Measurements from ENCODE around the gene MEIS2. TPM values are rescaled to one million over a fixed set of nuclear protein-coding genes. Genes with fewer than 3 reads are reported as not detected.

The MEIS2 gene
- total RNA-seq, 5 donors from 2014 or later (not counting 1 experiment from before 2014, with no cell fraction given): 0.38 to 0.54 TPM; not detected in 3

DNA sequence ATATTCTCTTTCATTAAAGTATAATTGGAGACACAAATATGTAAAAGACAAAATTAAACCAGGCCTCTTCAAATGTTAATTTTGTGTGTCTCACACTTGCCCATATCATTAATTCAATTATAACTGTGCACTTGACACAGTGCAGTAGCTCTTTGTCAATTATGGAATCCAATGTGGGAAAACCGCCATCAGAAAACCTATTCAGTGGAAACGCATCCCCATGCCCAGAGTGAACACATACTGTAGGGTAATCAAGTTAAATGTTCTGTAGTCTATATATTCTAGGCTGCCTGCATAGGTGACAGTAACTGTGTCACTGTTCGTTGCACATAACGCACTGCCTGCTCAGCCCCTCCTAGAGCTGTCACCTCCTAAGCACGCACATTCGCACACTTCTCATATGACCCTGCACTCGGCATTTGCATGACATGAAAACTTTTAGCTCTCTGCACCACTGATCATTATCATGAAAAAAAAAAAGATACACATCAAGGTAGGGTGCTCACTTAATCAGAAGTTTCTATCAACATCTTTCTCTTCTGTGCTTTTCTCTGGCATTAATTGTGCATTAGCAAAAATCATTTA, 63.2 kb downstream of the MEIS2 start:
- ATAC-seq (replicated peaks in 1 of 4) (no peak), DNase-seq (no peak)
- no peak overlapping the region for H3K27ac ChIP-seq (ENCODE audit: low read length)
- H3K9me3 ChIP-seq: no peaks in the 10 kb centered on the region
- Mint-ChIP-seq H3K4me1 (no peaks in the 10 kb centered on the region), H3K27ac (no peak overlapping the region), H3K27me3 (peaks cover 3 to 6% of the 10 kb centered on the region in 2 donors), H3K9me3 (peaks cover 0 to 5% (median 0%) of the 10 kb centered on the region in 3 donors), H3K4me3 (no peak overlapping the region), H3K36me3 (no peaks in the 10 kb centered on the region)
- H3K27me3 ChIP-seq (replicated peaks in 1 of 2; ENCODE audit: control insufficient read depth in 2 of 2, extremely low read depth in 1 of 2, insufficient read depth in 2 of 2, low read length in 1 of 2): no peaks in the 10 kb centered on the region
- 92% methylated on average over 7 of the region's 7 CpGs for WGBS (ENCODE audit: insufficient coverage)
- H3K4me3 ChIP-seq (ENCODE audit: control insufficient read depth in 1 of 2, extremely low read depth in 1 of 2, low read length in 1 of 2): no peak overlapping the region
- POLR2A ChIA-PET: no interaction called here
- no peaks in the 10 kb centered on the region for H3K36me3 ChIP-seq (ENCODE audit: control insufficient read depth in 2 of 2, extremely low read depth in 1 of 2, insufficient read depth in 1 of 2, low read length in 1 of 2)
- no peaks in the 10 kb centered on the region for H3K4me1 ChIP-seq (ENCODE audit: control insufficient read depth in 1 of 2, extremely low read depth in 1 of 2, insufficient read depth in 2 of 2, low read length in 2 of 2)
- CTCF ChIA-PET: no interaction called here

DNA sequence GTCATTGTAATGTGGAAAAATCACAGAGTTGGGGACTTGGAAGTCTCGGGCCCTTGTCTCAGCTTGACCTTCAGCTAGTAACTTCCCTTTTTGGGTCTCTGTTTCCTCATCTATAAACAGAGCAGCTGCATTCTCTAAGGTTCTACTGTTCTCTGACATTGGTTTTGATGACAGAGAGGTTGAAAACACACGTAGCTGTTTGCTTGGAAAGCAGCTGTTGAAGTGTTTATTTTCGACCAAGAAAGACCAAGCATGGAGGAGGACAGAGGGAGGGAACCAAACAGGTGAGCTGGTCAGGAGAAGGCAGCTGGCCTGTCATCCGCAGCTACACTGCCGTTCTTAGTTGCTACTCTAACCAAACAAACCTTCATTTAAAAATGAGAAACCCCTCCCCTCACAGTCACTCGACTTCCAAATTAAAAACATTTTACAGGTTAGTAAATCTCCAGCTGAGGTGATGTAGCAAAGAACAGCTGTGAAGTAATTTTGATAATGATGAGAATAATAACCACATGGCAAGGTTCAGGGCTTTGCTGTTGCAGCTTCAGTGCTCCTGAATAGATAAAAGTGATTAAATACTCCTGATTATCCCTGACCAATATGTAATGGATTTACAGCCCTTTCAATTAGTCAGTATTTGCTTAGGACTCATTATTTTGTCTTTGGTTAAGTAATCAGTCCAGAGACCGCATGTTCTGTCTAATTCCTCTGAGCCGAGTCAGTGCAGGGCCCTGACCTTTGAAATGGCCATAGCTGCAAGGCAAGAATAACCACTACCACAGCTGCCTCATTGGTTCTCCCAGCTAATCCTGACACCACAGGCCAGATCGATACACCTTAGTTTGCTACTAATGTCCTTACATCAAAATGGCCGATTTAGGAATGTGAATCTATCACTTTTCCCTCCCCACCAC, 65.3 kb downstream of the MEIS2 start:
- Mint-ChIP-seq H3K4me3 (no peak overlapping the region), H3K36me3 (no peaks in the 10 kb centered on the region), H3K27ac (no peak overlapping the region), H3K9me3 (peaks cover 0 to under 1% (median 0%) of the 10 kb centered on the region in 3 donors), H3K4me1 (no peaks in the 10 kb centered on the region), H3K27me3 (peaks cover 3 to 6% of the 10 kb centered on the region in 2 donors)
- WGBS (ENCODE audit: insufficient coverage): 64% methylated on average over 4 of the region's 10 CpGs
- CTCF ChIA-PET: no interaction called here
- no peak for ATAC-seq (replicated peaks in 1 of 4)
- no peak overlapping the region for H3K27ac ChIP-seq (ENCODE audit: low read length)
- H3K4me3 ChIP-seq (ENCODE audit: control insufficient read depth in 1 of 2, extremely low read depth in 1 of 2, low read length in 1 of 2): no peak overlapping the region
- no peaks in the 10 kb centered on the region for H3K4me1 ChIP-seq (ENCODE audit: control insufficient read depth in 1 of 2, extremely low read depth in 1 of 2, insufficient read depth in 2 of 2, low read length in 2 of 2)
- POLR2A ChIA-PET: no interaction called here
- no peaks in the 10 kb centered on the region for H3K9me3 ChIP-seq
- no peaks in the 10 kb centered on the region for H3K36me3 ChIP-seq (ENCODE audit: control insufficient read depth in 2 of 2, extremely low read depth in 1 of 2, insufficient read depth in 1 of 2, low read length in 1 of 2)
- peaks cover 0 to 3% of the 10 kb centered on the region in 2 experiments for H3K27me3 ChIP-seq (replicated peaks in 1 of 2; ENCODE audit: control insufficient read depth in 2 of 2, extremely low read depth in 1 of 2, insufficient read depth in 2 of 2, low read length in 1 of 2)
- no peak for DNase-seq

DNA sequence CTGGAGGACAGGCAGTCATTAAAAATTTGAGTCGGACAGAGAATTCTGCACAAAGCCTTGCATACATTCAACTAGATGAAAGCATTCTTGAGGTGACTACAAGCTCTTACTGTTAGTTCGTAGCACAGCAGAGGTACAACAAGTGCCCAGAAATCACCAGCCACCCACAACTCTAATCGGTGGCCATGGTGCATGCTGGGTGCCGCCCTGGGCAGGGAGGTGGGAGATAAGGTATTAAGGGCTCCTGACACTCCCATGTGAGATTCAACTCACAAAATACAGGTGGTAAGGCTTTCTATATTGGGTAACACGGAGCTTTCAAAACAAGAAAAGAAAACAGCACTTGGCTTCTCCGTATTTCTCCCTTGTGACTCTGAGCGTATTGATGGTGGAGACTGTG, 66.0 kb downstream of the MEIS2 start:
- Histone ChIP-seq H3K4me1 (ENCODE audit: control insufficient read depth in 1 of 2, extremely low read depth in 1 of 2, insufficient read depth in 2 of 2, low read length in 2 of 2) (no peaks in the 10 kb centered on the region), H3K27ac (ENCODE audit: low read length) (no peak overlapping the region), H3K36me3 (ENCODE audit: control insufficient read depth in 2 of 2, extremely low read depth in 1 of 2, insufficient read depth in 1 of 2, low read length in 1 of 2) (no peaks in the 10 kb centered on the region), H3K4me3 (ENCODE audit: control insufficient read depth in 1 of 2, extremely low read depth in 1 of 2, low read length in 1 of 2) (no peak overlapping the region), H3K9me3 (no peaks in the 10 kb centered on the region), H3K27me3 (replicated peaks in 1 of 2; ENCODE audit: control insufficient read depth in 2 of 2, extremely low read depth in 1 of 2, insufficient read depth in 2 of 2, low read length in 1 of 2) (peaks cover 0 to 3% of the 10 kb centered on the region in 2 experiments)
- no peaks in the 10 kb centered on the region for H3K36me3 Mint-ChIP-seq
- H3K27me3 Mint-ChIP-seq: peaks cover 3 to 6% of the 10 kb centered on the region in 2 donors
- 67% methylated on average over 1 of the region's 7 CpGs for WGBS (ENCODE audit: insufficient coverage)
- no peak overlapping the region for H3K4me3 Mint-ChIP-seq
- H3K4me1 Mint-ChIP-seq: no peaks in the 10 kb centered on the region
- DNase-seq (no peak), ATAC-seq (replicated peaks in 1 of 4) (no peak)
- POLR2A ChIA-PET: no interaction called here
- H3K9me3 Mint-ChIP-seq: no peaks in the 10 kb centered on the region
- CTCF ChIA-PET: no interaction called here
- H3K27ac Mint-ChIP-seq: no peak overlapping the region

DNA sequence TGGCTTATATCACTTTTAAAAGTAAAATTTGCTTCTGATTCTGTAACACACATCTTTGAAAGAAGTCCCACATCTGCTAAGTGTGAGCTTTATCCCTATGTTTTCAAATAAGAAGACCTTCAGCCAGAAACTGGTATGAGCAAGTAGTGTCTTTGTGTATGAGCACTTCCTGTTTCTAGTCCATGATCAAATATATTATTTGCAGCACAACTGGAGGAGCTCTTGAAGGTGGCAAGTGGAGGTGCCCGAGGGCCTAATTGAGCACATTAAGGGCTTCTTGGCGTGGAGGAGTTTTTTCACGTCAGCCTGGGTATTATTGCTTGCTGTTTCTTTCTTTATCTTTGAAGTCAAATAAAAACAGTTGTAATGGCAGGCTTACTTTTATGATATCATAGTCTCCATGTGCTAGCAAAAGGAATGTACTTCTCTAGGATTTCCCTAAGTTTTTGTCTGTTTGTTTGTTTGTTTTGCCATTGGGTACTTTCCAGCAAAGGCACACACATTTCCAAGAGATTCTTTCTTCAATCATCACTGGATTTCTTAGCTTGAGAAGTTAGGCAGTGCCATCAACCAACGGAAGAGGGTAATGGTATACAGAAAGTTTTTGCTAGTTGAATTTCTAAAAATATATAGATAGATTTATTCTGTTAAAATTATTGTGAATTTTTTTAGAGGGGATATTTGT, 68.1 kb downstream of the MEIS2 start:
- no peaks in the 10 kb centered on the region for H3K36me3 Mint-ChIP-seq
- DNase-seq (no peak), ATAC-seq (replicated peaks in 1 of 4) (no peak)
- 67% methylated on average over 3 of the region's 4 CpGs for WGBS (ENCODE audit: insufficient coverage)
- H3K27ac Mint-ChIP-seq: no peak overlapping the region
- H3K4me1 Mint-ChIP-seq: no peaks in the 10 kb centered on the region
- Histone ChIP-seq H3K4me3 (ENCODE audit: control insufficient read depth in 1 of 2, extremely low read depth in 1 of 2, low read length in 1 of 2) (no peak overlapping the region), H3K4me1 (ENCODE audit: control insufficient read depth in 1 of 2, extremely low read depth in 1 of 2, insufficient read depth in 2 of 2, low read length in 2 of 2) (no peaks in the 10 kb centered on the region), H3K36me3 (ENCODE audit: control insufficient read depth in 2 of 2, extremely low read depth in 1 of 2, insufficient read depth in 1 of 2, low read length in 1 of 2) (no peaks in the 10 kb centered on the region), H3K27me3 (replicated peaks in 1 of 2; ENCODE audit: control insufficient read depth in 2 of 2, extremely low read depth in 1 of 2, insufficient read depth in 2 of 2, low read length in 1 of 2) (peaks cover 0 to 3% of the 10 kb centered on the region in 2 experiments), H3K27ac (ENCODE audit: low read length) (no peak overlapping the region), H3K9me3 (no peaks in the 10 kb centered on the region)
- CTCF ChIA-PET: no interaction called here
- POLR2A ChIA-PET: no interaction called here
- H3K4me3 Mint-ChIP-seq: no peak overlapping the region
- peaks cover 0 to 3% of the 10 kb centered on the region in 2 donors for H3K27me3 Mint-ChIP-seq
- H3K9me3 Mint-ChIP-seq: no peaks in the 10 kb centered on the region

DNA sequence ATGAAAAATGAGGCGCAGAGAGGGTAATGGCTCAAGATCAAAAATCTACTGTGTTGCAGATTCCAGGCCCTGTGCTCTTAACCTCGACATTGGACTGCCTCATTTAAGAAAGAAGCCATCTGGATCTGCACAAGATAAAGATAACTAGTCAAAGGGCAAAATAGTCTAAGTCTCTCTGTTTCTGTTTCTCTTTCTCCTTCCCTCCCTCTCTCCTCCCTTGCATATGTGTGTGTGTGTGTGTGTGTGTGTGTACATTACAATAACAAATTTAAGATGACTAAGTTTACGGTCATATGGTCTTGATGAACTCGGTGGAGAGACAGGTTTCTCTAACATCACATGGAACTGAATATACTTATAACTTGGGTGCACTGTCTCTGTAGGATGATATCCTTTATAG, 69.2 kb downstream of the MEIS2 start:
- H3K27ac ChIP-seq (ENCODE audit: low read length): no peak overlapping the region
- Mint-ChIP-seq H3K4me3 (no peak overlapping the region), H3K27ac (no peak overlapping the region)

GRCh38 chr15:37028625-37029296, 71.6 kb downstream of the MEIS2 start:
- Mint-ChIP-seq H3K9me3 (peaks cover 0 to 5% (median 0%) of the 10 kb centered on the region in 3 donors), H3K36me3 (no peaks in the 10 kb centered on the region), H3K27me3 (peaks cover 0 to 7% of the 10 kb centered on the region in 2 donors), H3K4me3 (no peak overlapping the region), H3K4me1 (no peaks in the 10 kb centered on the region), H3K27ac (no peak overlapping the region)
- Histone ChIP-seq H3K36me3 (ENCODE audit: control insufficient read depth in 2 of 2, extremely low read depth in 1 of 2, insufficient read depth in 1 of 2, low read length in 1 of 2) (no peaks in the 10 kb centered on the region), H3K9me3 (no peaks in the 10 kb centered on the region), H3K27ac (ENCODE audit: low read length) (no peak overlapping the region), H3K4me3 (ENCODE audit: control insufficient read depth in 1 of 2, extremely low read depth in 1 of 2, low read length in 1 of 2) (no peak overlapping the region), H3K27me3 (replicated peaks in 1 of 2; ENCODE audit: control insufficient read depth in 2 of 2, extremely low read depth in 1 of 2, insufficient read depth in 2 of 2, low read length in 1 of 2) (peaks cover 0 to 3% of the 10 kb centered on the region in 2 experiments), H3K4me1 (ENCODE audit: control insufficient read depth in 1 of 2, extremely low read depth in 1 of 2, insufficient read depth in 2 of 2, low read length in 2 of 2) (no peaks in the 10 kb centered on the region)
- ChIA-PET CTCF (no interaction called here), POLR2A (no interaction called here)
- ATAC-seq (replicated peaks in 1 of 4): no peak
- DNase-seq: no peak
- WGBS (ENCODE audit: insufficient coverage): 83% methylated on average over 2 of the region's 4 CpGs

More for the DNA sequence above, 69.2 kb downstream of the MEIS2 start:
- H3K27me3 Mint-ChIP-seq: peaks cover 0 to 3% of the 10 kb centered on the region in 2 donors
- no peaks in the 10 kb centered on the region for H3K4me1 Mint-ChIP-seq
- H3K9me3 Mint-ChIP-seq: no peaks in the 10 kb centered on the region
- DNase-seq (no peak), ATAC-seq (replicated peaks in 1 of 4) (no peak)
- no CpG with 5 or more reads among the region's 4 CpGs for WGBS (ENCODE audit: insufficient coverage)
- peaks cover 0 to 3% of the 10 kb centered on the region in 2 experiments for H3K27me3 ChIP-seq (replicated peaks in 1 of 2; ENCODE audit: control insufficient read depth in 2 of 2, extremely low read depth in 1 of 2, insufficient read depth in 2 of 2, low read length in 1 of 2)
- H3K36me3 Mint-ChIP-seq: no peaks in the 10 kb centered on the region
- H3K4me1 ChIP-seq (ENCODE audit: control insufficient read depth in 1 of 2, extremely low read depth in 1 of 2, insufficient read depth in 2 of 2, low read length in 2 of 2): no peaks in the 10 kb centered on the region
- H3K9me3 ChIP-seq: no peaks in the 10 kb centered on the region
- H3K36me3 ChIP-seq (ENCODE audit: control insufficient read depth in 2 of 2, extremely low read depth in 1 of 2, insufficient read depth in 1 of 2, low read length in 1 of 2): no peaks in the 10 kb centered on the region
- CTCF ChIA-PET: no interaction called here
- POLR2A ChIA-PET: no interaction called here
- H3K4me3 ChIP-seq (ENCODE audit: control insufficient read depth in 1 of 2, extremely low read depth in 1 of 2, low read length in 1 of 2): no peak overlapping the region

Measured in T-cell (primary cell).